ENCODE results near the gene RAB20. TPM values are rescaled to one million over a fixed set of nuclear protein-coding genes. Genes with fewer than 3 reads are reported as not detected.
A peak's percentile ranks its signal among the peaks of the same experiment; 100 is the strongest.
"Not testable (repeated sequence)": the region's sequence is repeated elsewhere in the genome, so short reads cannot be mapped to it uniquely, and the experiment has no call there.

The RAB20 gene
- 4.2 and 4.7 TPM in 2 replicates for total RNA-seq

- TF ChIP-seq CTCF (IDR thresholded peaks at IDR 0.05; ENCODE audit: insufficient read depth, low read depth, low read length), result no peak
- peak within 1 kb of the TSS; percentile 81 for H3K4me3 ChIP-seq (ENCODE audit: low read depth, low read length)
- DNase-seq (ENCODE audit: low read depth), result peak; percentile 94
Observed at GRCh38 chr13:110561344-110562035, at the start of gene RAB20. Gene RAB20 (minus strand): TSS chr13:110561722. CDS start chr13:110561519, 203 bp downstream.

GRCh38 chr13:110610955-110611595 is 49.6 kb upstream of the RAB20 start:
- TF ChIP-seq CTCF (IDR thresholded peaks at IDR 0.05; ENCODE audit: insufficient read depth, low read depth, low read length), result no peak
- H3K4me3 ChIP-seq (ENCODE audit: low read depth, low read length), result peak overlapping the region; percentile 27
- DNase-seq (ENCODE audit: low read depth), result peak; percentile 72

GRCh38 chr13:110607675-110608224 is 46.2 kb upstream of the RAB20 start:
- no peak overlapping the region for H3K4me3 ChIP-seq (ENCODE audit: low read depth, low read length)
- DNase-seq (ENCODE audit: low read depth), result peak; percentile 25
- TF ChIP-seq CTCF (IDR thresholded peaks at IDR 0.05; ENCODE audit: insufficient read depth, low read depth, low read length), result no peak

GRCh38 chr13:110606281-110606680 is 44.8 kb upstream of the RAB20 start:
- not testable (repeated sequence) for DNase-seq (ENCODE audit: low read depth); H3K4me3 ChIP-seq (ENCODE audit: low read depth, low read length)

- no peak for DNase-seq (ENCODE audit: low read depth)
- no peak for TF ChIP-seq CTCF (IDR thresholded peaks at IDR 0.05; ENCODE audit: insufficient read depth, low read depth, low read length)
Observed at GRCh38 chr13:110605132-110605531, 43.6 kb upstream of the RAB20 start.

GRCh38 chr13:110600980-110601379 is 39.5 kb upstream of the RAB20 start:
- no peak overlapping the region for H3K4me3 ChIP-seq (ENCODE audit: low read depth, low read length)
- no peak for TF ChIP-seq CTCF (IDR thresholded peaks at IDR 0.05; ENCODE audit: insufficient read depth, low read depth, low read length)
- no peak for DNase-seq (ENCODE audit: low read depth)

More at GRCh38 chr13:110605132-110605531, 43.6 kb upstream of the RAB20 start:
- H3K4me3 ChIP-seq (ENCODE audit: low read depth, low read length), result no peak overlapping the region

- H3K4me3 ChIP-seq (ENCODE audit: low read depth, low read length), result no peak overlapping the region
- DNase-seq (ENCODE audit: low read depth), result no peak
- TF ChIP-seq CTCF (IDR thresholded peaks at IDR 0.05; ENCODE audit: insufficient read depth, low read depth, low read length), result no peak
Observed at GRCh38 chr13:110600261-110600819, 38.8 kb upstream of the RAB20 start.

Measured in fibroblast of villous mesenchyme (primary cell).